IMR-90 (cell line): ENCODE measurements around the gene OR7D2. TPM values are rescaled to one million over a fixed set of nuclear protein-coding genes. Genes with fewer than 3 reads are reported as not detected.

Experiments
- ATAC-seq: fragments of 200-7000 bp; cut with Tn5 transposase; 2 replicates; pipeline ENCODE4 v1.9.1; 2020; ENCODE audit warnings: low read depth, mild to moderate bottlenecking, moderate library complexity
- BruUV-seq: library from RNA; stranded (reverse); fragments of 400-500 nt; replicated peaks from 2 replicates; lab custom pipeline; 2021; lab: Mats Ljungman, UMichigan
- CTCF ChIA-PET: fragments of 300-600 bp; formaldehyde crosslinking; extraction: SDS; loops from one replicate; lab custom pipeline; 2021; ENCODE audit warnings: antibody characterized with exemption; lab: Yijun Ruan, JAX
- POLR2A ChIA-PET: fragments of 300-600 bp; sonication (Branson Sonifier 250); formaldehyde crosslinking; loops from one replicate; lab custom pipeline; 2022; ENCODE audit warnings: antibody characterized with exemption; ENCODE audit not compliant: unreplicated experiment; lab: Charles Lee
- DNase-seq: peaks from one replicate; pipeline ENCODE4 v3.0.0; 2013
- H2AFZ ChIP-seq: replicated peaks from 2 replicates; pipeline ENCODE3; 2013; ENCODE audit warnings: low read length, mild to moderate bottlenecking; ENCODE audit not compliant: poor library complexity
- H2AK5ac ChIP-seq: 2 replicates; pipeline ENCODE4 v1.6.1; 2013; ENCODE audit warnings: low read depth, low read length, inconsistent platforms
- H2AK9ac ChIP-seq: replicated peaks from 2 replicates; pipeline ENCODE3; 2013; ENCODE audit warnings: mild to moderate bottlenecking, low read depth, low read length, moderate library complexity; ENCODE audit not compliant: poor library complexity
- H2BK120ac ChIP-seq: 2 replicates; pipeline ENCODE4 v1.6.1; 2013; ENCODE audit warnings: low read depth, low read length, inconsistent platforms
- H2BK15ac ChIP-seq: 3 replicates; pipeline ENCODE4 v1.6.1; 2013; ENCODE audit warnings: low read depth, low read length, inconsistent platforms
- H2BK20ac ChIP-seq: 2 replicates; pipeline ENCODE4 v1.6.1; 2013; ENCODE audit warnings: low read depth, mild to moderate bottlenecking, inconsistent platforms, low read length, moderate library complexity
- H2BK5ac ChIP-seq: 2 replicates; pipeline ENCODE4 v1.6.1; 2013; ENCODE audit warnings: mild to moderate bottlenecking, low read depth, low read length, inconsistent platforms; ENCODE audit not compliant: poor library complexity, severe bottlenecking
- H3K14ac ChIP-seq: replicated peaks from 2 replicates; pipeline ENCODE4 v1.6.1; 2013; ENCODE audit warnings: low read depth, low read length, inconsistent platforms
- H3K18ac ChIP-seq: 2 replicates; pipeline ENCODE4 v1.6.1; 2013; ENCODE audit warnings: low read depth, low read length, control low read depth
- H3K23ac ChIP-seq: 2 replicates; pipeline ENCODE4 v1.6.1; 2013; ENCODE audit warnings: low read depth, low read length, inconsistent platforms
- H3K27ac ChIP-seq: 2 replicates; pipeline ENCODE4 v1.5.1; 2013; ENCODE audit warnings: mild to moderate bottlenecking, control low read depth, low read length; ENCODE audit not compliant: insufficient read depth
- H3K27me3 ChIP-seq: 2 replicates; pipeline ENCODE4 v1.6.1; 2013; ENCODE audit warnings: low read length; ENCODE audit not compliant: control insufficient read depth, insufficient read depth
- H3K36me3 ChIP-seq: 2 replicates; pipeline ENCODE4 v1.6.1; 2013; ENCODE audit warnings: low read length, mixed read lengths; ENCODE audit not compliant: control insufficient read depth, insufficient read depth
- H3K4ac ChIP-seq: 2 replicates; pipeline ENCODE4 v1.6.1; 2013; ENCODE audit warnings: low read depth, low read length, inconsistent platforms
- H3K4me1 ChIP-seq: 2 replicates; pipeline ENCODE4 v1.6.1; 2013; ENCODE audit warnings: low read length, mixed read lengths; ENCODE audit not compliant: control insufficient read depth, insufficient read depth
- H3K4me2 ChIP-seq: 2 replicates; pipeline ENCODE4 v1.6.1; 2013; ENCODE audit warnings: low read depth, mild to moderate bottlenecking, control low read depth, low read length, moderate library complexity
- H3K4me3 ChIP-seq: 2 replicates; pipeline ENCODE4 v1.5.1; 2013; ENCODE audit warnings: low read depth, mild to moderate bottlenecking, control low read depth, low read length, moderate library complexity; ENCODE audit not compliant: insufficient read depth
- H3K56ac ChIP-seq: 2 replicates; pipeline ENCODE4 v1.6.1; 2013; ENCODE audit warnings: low read length, inconsistent platforms; ENCODE audit not compliant: insufficient read depth; ENCODE audit errors: extremely low read depth
- H3K79me1 ChIP-seq, 2 experiments: 2 replicates each; pipeline ENCODE4 v1.6.1; 2013; ENCODE audit warnings: low read length in 2 of 2, inconsistent platforms in 1 of 2, low read depth in 1 of 2
- H3K9ac ChIP-seq: 2 replicates; pipeline ENCODE4 v1.6.1; 2013; ENCODE audit warnings: low read depth, low read length, control low read depth
- H3K9me1 ChIP-seq: 2 replicates; pipeline ENCODE4 v1.6.1; 2013; ENCODE audit warnings: low read length, inconsistent platforms; ENCODE audit not compliant: insufficient read depth
- H3K9me3 ChIP-seq: 2 replicates; pipeline ENCODE4 v1.6.1; 2013; ENCODE audit warnings: low read length; ENCODE audit not compliant: control insufficient read depth, insufficient read depth
- H4K20me1 ChIP-seq: 2 replicates; pipeline ENCODE4 v1.6.1; 2013; ENCODE audit warnings: low read length, inconsistent platforms; ENCODE audit not compliant: insufficient read depth
- H4K5ac ChIP-seq: 2 replicates; pipeline ENCODE4 v1.6.1; 2013; ENCODE audit warnings: mild to moderate bottlenecking, low read depth, low read length, control low read depth
- H4K8ac ChIP-seq, 2 experiments: 2 replicates each; pipeline ENCODE4 v1.6.1; 2013; ENCODE audit warnings: low read depth in 2 of 2, low read length in 2 of 2, control low read depth in 1 of 2, inconsistent platforms in 1 of 2
- H4K91ac ChIP-seq: 2 replicates; pipeline ENCODE4 v1.6.1; 2013; ENCODE audit warnings: low read depth, low read length, inconsistent platforms; ENCODE audit not compliant: insufficient read depth
- BHLHE40 ChIP-seq: fragments of 150-350 bp; IDR thresholded peaks from 2 replicates; pipeline ENCODE4 v1.6.1; 2016; ENCODE audit warnings: mild to moderate bottlenecking, low read depth, low read length
- CEBPB ChIP-seq: IDR thresholded peaks from 2 replicates; pipeline ENCODE4 v1.6.1; 2012; ENCODE audit warnings: low read depth, low read length, improper control_type of control experiment
- CHD1 ChIP-seq: IDR thresholded peaks from 2 replicates; pipeline ENCODE4 v1.6.1; 2012; ENCODE audit warnings: low read depth, low read length, improper control_type of control experiment
- ELK1 ChIP-seq: fragments of 150-350 bp; IDR thresholded peaks from 2 replicates; pipeline ENCODE4 v1.6.1; 2016; ENCODE audit warnings: low read depth, mild to moderate bottlenecking, low read length, moderate library complexity, borderline replicate concordance
- FOS ChIP-seq: fragments of 150-350 bp; IDR thresholded peaks from 2 replicates; pipeline ENCODE4 v1.6.1; 2016; ENCODE audit warnings: low read depth, low read length
- MAFK ChIP-seq: IDR thresholded peaks from 2 replicates; pipeline ENCODE4 v1.6.1; 2012; ENCODE audit warnings: low read depth, low read length, improper control_type of control experiment
- MAZ ChIP-seq: IDR thresholded peaks from 2 replicates; pipeline ENCODE4 v1.6.1; 2012; ENCODE audit warnings: low read depth, mild to moderate bottlenecking, low read length, improper control_type of control experiment, moderate library complexity, borderline replicate concordance
- MXI1 ChIP-seq: IDR thresholded peaks from 2 replicates; pipeline ENCODE4 v1.6.1; 2012; ENCODE audit warnings: low read depth, mild to moderate bottlenecking, low read length, moderate library complexity, borderline replicate concordance
- NFE2L2 ChIP-seq: fragments of 150-350 bp; IDR thresholded peaks from 2 replicates; pipeline ENCODE4 v1.6.1; 2016; ENCODE audit warnings: low read depth, mild to moderate bottlenecking, low read length
- POLR2A ChIP-seq: IDR thresholded peaks from 2 replicates; pipeline ENCODE4 v1.6.1; 2012; ENCODE audit warnings: mild to moderate bottlenecking, low read depth, low read length
- RAD21 ChIP-seq: IDR thresholded peaks from 2 replicates; pipeline ENCODE4 v1.6.1; 2012; ENCODE audit warnings: low read length, improper control_type of control experiment
- RCOR1 ChIP-seq: IDR thresholded peaks from 2 replicates; pipeline ENCODE4 v1.6.1; 2012; ENCODE audit warnings: mild to moderate bottlenecking, low read length, improper control_type of control experiment; ENCODE audit not compliant: insufficient replicate concordance
- RFX5 ChIP-seq: IDR thresholded peaks from 2 replicates; pipeline ENCODE4 v1.8.0; 2012; ENCODE audit warnings: low read depth, mild to moderate bottlenecking, low read length, moderate library complexity
- SMC3 ChIP-seq: fragments of 150-350 bp; IDR thresholded peaks from 2 replicates; pipeline ENCODE4 v1.6.1; 2016; ENCODE audit warnings: low read depth, mild to moderate bottlenecking, antibody characterized with exemption, low read length, moderate library complexity
- USF2 ChIP-seq: fragments of 150-350 bp; IDR thresholded peaks from 2 replicates; pipeline ENCODE4 v1.6.1; 2017; ENCODE audit warnings: mild to moderate bottlenecking, antibody characterized with exemption, low read length, low read depth
- WGBS, 2 experiments: methylation state at CpG; one replicate each; pipeline versions ENCODE4 v1.1.5 to v1.1.7; 2013; ENCODE audit warnings: missing lambda C conversion rate in 2 of 2; ENCODE audit not compliant: insufficient read length in 1 of 2; ENCODE audit errors: extremely low coverage in 2 of 2; 5-methylcytosine and 5-hydroxymethylcytosine counted together
- dilution Hi-C: fragments of 300-500 bp; cut with HindIII; formaldehyde crosslinking; loops from one replicate; pipeline ENCODE4 v1.14.3; 2018; ENCODE audit warnings: low sequenced_read_pairs; ENCODE audit not compliant: unreplicated experiment
- in situ Hi-C: fragments of 300-500 bp; cut with MboI; formaldehyde crosslinking; loops from 3 replicates; pipeline ENCODE4 v1.14.3; 2019; ENCODE audit warnings: low sequenced_read_pairs, inconsistent platforms, mixed read lengths
- intact Hi-C: fragments of 100-400 bp; cut with micrococcal nuclease; formaldehyde crosslinking; loops from 2 replicates; pipeline ENCODE4 v1.10.0; 2022
- polyA plus RNA-seq, 3 experiments: library from polyadenylated mRNA; depleted of rRNA; stranded (reverse); fragments of >200 nt; gene quantifications; 2 replicates each; pipeline ENCODE4 v1.2.3, GENCODE V29; 2012; ENCODE audit warnings: low replicate concordance in 1 of 3
- total RNA-seq: library from RNA; depleted of rRNA; stranded (reverse); fragments of >200 nt; gene quantifications from 2 replicates; pipeline ENCODE4 v1.2.3, GENCODE V29; 2012

Gene OR7D2
- total and polyA plus RNA-seq, 2 of the 4 experiments (the other 2 are of a cell fraction): not detected

- peak within 1 kb of the TSS; percentile 96 for H3K14ac ChIP-seq
- H2BK120ac ChIP-seq: no peak within 1 kb of the TSS
- peak within 1 kb of the TSS; percentile 61; the same call in 1 of the 2 replicates for H3K23ac ChIP-seq
- H3K4me3 ChIP-seq: peak within 1 kb of the TSS; percentile 88
- peak within 1 kb of the TSS; percentile 93 for H2AFZ ChIP-seq
- in situ Hi-C loops: loop anchor here (25.0 kb wide), 1 partner anchor 922 kb away; no protein-coding TSS in a partner anchor
- dilution Hi-C loops: no loop called here
- ChIA-PET POLR2A (no interaction called here), CTCF (no interaction called here)
- H4K20me1 ChIP-seq: no peaks in the 10 kb centered on the region
- H2BK20ac ChIP-seq: no peak within 1 kb of the TSS
- peak within 1 kb of the TSS; percentile 80 for H4K5ac ChIP-seq
- no peak within 1 kb of the TSS; the same call in 2 of the 3 replicates for H2BK15ac ChIP-seq
- intact Hi-C loops: loop anchor here (5.0 kb wide), 1 partner anchor 167 kb away; the partner anchor contains the start of gene ZNF699
- H3K56ac ChIP-seq: peak within 1 kb of the TSS; percentile 84
- no TSS peak for BruUV-seq
- no peaks in the 10 kb centered on the region for H3K9me1 ChIP-seq
- ATAC-seq: peak; percentile 97
- H3K9ac ChIP-seq: peak within 1 kb of the TSS; percentile 98
- peak within 1 kb of the TSS; percentile 89 for H3K4me2 ChIP-seq
- 3% methylated on average over 10 of the region's 43 CpGs; no CpG with 5 or more reads in 1 of the 2 experiments for WGBS, 2 experiments
- peak within 1 kb of the TSS; percentile 98 to 99 for H4K8ac ChIP-seq
- peak within 1 kb of the TSS; percentile 70 for H2BK5ac ChIP-seq
- peak within 1 kb of the TSS; percentile 68 for H3K18ac ChIP-seq
- peaks cover 8% of the 10 kb centered on the region for H3K9me3 ChIP-seq
- H3K4ac ChIP-seq: peak within 1 kb of the TSS; percentile 86
- H3K36me3 ChIP-seq: peaks cover 3% of the 10 kb centered on the region
- peak within 1 kb of the TSS; percentile 81 for H2AK5ac ChIP-seq
- peak within 1 kb of the TSS; percentile 72 for H4K91ac ChIP-seq
- peaks cover 0 to 5% of the 10 kb centered on the region in 2 experiments; a peak in 3 of 4 replicates for H3K79me1 ChIP-seq
- peak within 1 kb of the TSS; percentile 91 for H2AK9ac ChIP-seq
- peak within 1 kb of the TSS; percentile 93 for H3K27ac ChIP-seq
- no peaks in the 10 kb centered on the region for H3K27me3 ChIP-seq
- H3K4me1 ChIP-seq: no peaks in the 10 kb centered on the region
- DNase-seq: peak; percentile 88
- no peak for TF ChIP-seq FOS
- TF ChIP-seq NFE2L2: no peak
- TF ChIP-seq CHD1: no peak; the same call in 1 of the 2 replicates
- TF ChIP-seq SMC3: no peak
- peak; percentile 73 for TF ChIP-seq USF2
- no peak for TF ChIP-seq RCOR1
- no peak for TF ChIP-seq CEBPB
- TF ChIP-seq ELK1: no peak
- TF ChIP-seq MXI1: peak; percentile 49; the same call in 1 of the 2 replicates
- no peak for TF ChIP-seq RAD21
- TF ChIP-seq BHLHE40: no peak
- peak; percentile 12; the same call in 1 of the 2 replicates for TF ChIP-seq MAZ
- no peak for TF ChIP-seq MAFK
- no peak for TF ChIP-seq RFX5
- peak; percentile 81 for TF ChIP-seq POLR2A
Measured at GRCh38 chr19:9140159-9140874, 38.5 kb upstream of the OR7D2 start, which contains the start of gene ZNF317. Gene ZNF317, plus strand, starts transcription at chr19:9140397. Its CDS starts 15,620 bp downstream, at chr19:9156017.
